Stimulated activated CD8-positive, alpha-beta memory T cell treated with anti-CD3 and anti-CD28 coated beads, Interleukin-4, amount 100 ng/mL, for 48 hours (primary cell): ENCODE data around the gene DCT.
"Not testable (repeated sequence)": the region's sequence is repeated elsewhere in the genome, so short reads cannot be mapped to it uniquely, and the experiment has no call there.

Experiments
- DNase-seq: peaks from one replicate; pipeline ENCODE4 v3.0.0-alpha.2; 2020

The DCT gene

GRCh38 chr13:94479616-94480015 is at the start of gene DCT:
Gene DCT, minus strand, starts transcription at chr13:94479682. Its CDS starts 427 bp downstream, at chr13:94479255.
- DNase-seq, result no peak

DNA sequence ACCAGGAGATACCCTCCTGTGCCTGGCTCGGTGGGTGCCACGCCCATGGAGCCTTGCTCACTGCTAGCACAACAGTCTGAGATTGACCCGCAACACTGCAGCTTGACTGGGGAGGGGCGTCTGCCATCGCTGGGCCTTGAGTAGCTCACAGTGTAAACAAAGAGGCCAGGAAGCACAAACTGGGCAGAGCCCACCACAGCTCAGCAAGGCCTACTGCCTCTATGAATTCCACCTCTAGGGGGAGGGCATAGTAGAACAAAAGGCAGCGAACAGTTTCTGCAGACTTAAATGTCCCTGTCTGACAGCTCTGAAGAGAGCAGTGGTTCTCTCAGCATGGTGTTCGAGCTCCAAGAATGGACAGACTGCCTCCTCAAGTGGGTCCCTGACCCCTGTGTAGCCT is 47.5 kb upstream of the DCT start:
- DNase-seq, result not testable (repeated sequence)

DNA sequence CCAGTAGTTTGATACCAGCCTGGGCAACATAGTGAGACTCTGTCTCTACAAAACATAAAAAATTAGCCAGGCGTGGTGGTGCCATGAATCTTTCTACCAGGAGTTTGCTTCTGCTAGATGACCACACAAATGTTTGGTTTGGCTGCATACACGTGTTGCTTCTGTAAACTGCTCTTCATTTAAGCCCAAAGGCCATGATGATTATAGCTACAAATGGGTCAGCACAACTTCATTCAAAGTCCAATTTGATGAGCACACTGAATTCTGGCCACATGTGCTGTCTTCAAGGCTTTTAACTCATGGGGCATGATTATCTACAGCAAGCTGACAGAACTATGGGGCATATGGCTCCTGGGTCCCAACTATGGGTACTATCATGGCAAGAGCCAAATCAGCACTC is 46.3 kb upstream of the DCT start:
- no peak for DNase-seq

DNA sequence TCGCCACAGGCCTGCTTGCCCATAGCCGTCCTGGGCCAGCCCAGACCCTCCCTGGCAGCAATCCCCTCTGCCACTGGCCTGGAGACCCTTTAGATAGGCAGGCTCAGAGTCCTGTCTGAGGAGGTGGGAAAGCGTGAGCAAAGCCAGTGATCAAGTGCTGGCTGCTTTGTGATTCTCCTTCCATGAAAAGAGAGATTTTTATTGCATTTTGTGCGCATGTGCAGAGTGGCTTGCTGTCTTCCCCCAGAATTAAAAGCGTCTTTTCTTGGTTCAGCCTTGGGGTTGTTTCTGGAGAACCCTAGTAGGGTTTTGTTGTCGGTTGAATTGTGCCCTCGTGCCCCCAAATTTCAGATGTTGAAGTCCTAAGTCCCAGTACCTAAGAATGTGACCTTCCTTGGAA is 44.9 kb upstream of the DCT start:
- DNase-seq, result no peak

- DNase-seq, result no peak
Observed at GRCh38 chr13:94520001-94520400, 40.5 kb upstream of the DCT start.

- DNase-seq, result no peak
Observed at GRCh38 chr13:94516456-94516855, 37.0 kb upstream of the DCT start.

DNA sequence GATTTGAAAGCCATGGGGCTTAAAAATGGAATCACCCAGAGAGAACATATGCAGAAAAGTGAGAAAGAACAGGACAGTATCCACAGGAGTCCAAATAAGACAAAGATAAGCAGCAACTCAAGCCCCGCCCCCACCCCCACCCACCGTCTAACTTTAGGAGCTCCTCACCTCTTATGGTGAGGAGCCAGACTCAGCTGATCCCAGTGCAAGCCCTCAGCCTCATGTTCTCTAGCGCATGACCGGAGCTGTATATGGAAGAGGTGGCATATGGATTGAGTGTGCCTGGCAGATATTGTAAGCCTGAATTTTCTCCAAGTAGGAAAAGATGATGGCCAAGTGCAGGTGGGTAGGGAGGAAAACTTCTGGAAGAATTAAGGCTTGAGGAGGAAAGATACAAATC is 36.4 kb upstream of the DCT start:
- DNase-seq, result no peak

DNA sequence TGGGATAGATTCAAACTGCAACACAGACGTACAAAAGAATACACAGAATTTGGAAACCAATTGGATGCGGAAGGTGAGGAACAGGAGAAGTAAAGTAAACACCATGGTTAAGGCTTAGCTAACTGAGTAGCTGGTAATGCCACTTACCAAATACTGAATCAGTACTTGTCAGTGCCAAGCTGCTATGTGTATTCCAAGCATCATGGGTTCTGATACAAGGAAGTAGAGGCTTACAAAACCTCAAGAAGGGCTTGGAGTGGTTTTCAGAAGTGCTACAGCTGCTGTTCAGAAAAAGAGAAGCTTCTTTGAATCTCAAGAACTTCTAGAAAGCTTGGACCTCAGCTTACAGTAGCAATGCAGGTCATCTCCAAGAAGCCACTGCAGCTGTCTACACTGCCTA is 35.9 kb upstream of the DCT start:
- DNase-seq, result no peak

- DNase-seq, result no peak
Observed at GRCh38 chr13:94513026-94513425, 33.5 kb upstream of the DCT start.

- no peak for DNase-seq
Observed at GRCh38 chr13:94505730-94506129, 26.2 kb upstream of the DCT start.

DNA sequence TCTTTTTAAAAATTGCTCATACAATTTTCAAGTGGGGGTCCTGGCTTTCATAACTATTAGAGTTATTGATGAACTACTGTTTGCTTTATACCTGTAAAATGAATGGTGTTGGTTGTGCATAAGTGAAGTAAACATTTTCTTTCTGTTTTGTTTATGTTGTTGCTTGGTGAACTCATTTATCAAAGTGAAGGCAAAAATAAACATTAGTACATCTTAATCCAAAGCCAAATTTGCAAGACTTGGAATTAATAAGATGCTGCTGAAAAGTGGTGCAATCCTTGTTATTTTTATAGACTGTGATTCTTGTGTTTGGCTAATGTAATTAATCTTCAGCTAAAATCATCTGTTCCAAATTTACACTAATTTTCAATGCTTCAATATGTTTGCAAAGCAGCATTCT is 24.4 kb upstream of the DCT start:
- no peak for DNase-seq

- not testable (repeated sequence) for DNase-seq
Observed at GRCh38 chr13:94498831-94499230, 19.3 kb upstream of the DCT start.

DNA sequence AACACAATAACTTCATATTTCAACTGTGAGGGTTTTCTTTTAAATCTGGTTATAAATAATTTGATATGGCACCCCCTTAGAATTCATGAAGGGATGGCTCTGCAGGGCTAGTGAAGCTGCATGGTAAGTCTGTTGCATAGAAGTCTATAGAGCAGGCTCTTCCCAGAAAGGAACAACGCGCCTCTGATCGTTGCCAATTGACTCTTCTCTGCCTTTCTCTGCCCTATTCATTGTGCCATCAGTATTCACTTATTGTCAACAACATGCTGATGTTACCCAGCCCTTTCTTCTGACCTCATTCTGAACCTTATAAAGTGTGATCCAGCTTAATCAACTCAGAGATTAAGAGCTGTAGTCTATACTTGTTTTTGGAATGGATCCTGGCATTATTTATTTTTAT is 16.3 kb upstream of the DCT start:
- DNase-seq, result no peak

DNA sequence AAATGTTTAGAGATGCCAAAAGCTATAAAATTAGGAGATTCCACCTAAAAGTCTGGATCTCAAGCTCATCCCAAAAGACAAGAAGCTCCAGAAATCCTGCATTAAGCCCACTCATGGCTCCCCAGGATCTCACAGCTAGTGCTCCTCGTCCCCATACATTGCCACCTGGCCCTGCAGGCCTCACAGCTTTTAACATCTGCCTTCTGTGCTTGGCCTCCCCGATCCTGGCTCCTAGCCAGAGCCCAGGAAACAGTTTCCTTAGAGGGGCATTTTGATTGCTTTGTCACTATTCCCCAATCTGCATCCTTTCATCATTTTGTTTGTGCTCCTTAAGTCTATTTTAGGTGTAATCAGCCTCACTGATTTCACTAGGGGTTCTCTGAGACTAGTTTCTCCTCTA is 14.5 kb upstream of the DCT start:
- no peak for DNase-seq

DNA sequence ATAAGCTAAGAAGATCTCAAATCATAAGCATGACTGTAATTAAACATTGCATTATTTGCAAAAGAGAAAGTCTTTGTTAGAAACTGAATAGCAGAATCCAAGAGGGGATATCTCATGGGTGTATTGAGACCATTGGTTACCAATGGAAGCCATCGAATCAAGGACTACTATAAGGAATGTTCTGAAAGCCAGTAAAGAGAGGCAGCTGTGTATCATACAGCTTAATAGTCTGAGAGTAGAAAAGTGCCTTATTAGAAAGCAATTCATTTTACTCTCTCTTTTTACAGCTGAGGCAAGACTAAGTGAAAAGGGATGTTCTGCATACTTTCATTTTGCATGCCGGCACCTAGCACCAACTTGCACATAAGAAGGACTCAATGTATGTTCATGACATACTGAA is 7.6 kb upstream of the DCT start:
- no peak for DNase-seq

DNA sequence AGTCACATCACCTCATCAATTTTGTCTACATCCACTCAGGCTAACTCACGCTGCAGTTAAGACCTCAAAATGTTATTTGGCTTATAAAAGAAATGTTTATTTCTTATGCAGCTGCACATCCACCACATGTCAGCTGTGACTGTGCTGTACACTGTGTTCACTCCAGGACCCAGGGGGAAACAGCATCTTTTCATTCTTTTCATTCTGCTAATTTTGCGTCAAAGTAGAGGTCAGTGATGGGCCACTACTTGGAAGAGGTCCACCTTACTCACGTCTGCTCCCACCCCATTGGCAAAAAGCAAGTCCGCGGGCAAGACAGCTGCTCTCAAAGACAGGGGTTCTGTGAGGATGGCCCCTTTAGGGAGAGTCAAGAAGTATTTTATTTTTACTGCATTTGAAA is 4.5 kb upstream of the DCT start:
- no peak for DNase-seq

DNA sequence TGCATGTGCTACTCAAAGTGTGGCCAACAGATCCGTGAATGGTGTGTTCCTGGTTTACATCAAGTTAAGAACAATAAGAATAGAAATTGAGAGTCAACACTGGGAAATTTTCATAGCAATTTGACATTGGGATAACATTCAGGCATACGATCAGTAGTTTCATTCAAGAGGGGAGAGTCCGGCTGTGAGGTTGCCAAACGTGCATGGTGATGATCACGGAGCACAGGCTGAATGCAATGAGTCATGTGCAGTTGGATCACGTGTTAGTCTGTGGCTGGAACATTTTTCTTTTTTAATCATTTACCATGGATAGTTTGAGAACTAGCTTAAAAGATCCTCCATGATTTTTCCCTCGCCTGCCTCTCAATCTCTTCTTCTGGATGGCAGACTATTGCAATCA is 2.5 kb upstream of the DCT start:
- no peak for DNase-seq

- DNase-seq, result no peak
Observed at GRCh38 chr13:94480672-94481145, 1.2 kb upstream of the DCT start.

DNA sequence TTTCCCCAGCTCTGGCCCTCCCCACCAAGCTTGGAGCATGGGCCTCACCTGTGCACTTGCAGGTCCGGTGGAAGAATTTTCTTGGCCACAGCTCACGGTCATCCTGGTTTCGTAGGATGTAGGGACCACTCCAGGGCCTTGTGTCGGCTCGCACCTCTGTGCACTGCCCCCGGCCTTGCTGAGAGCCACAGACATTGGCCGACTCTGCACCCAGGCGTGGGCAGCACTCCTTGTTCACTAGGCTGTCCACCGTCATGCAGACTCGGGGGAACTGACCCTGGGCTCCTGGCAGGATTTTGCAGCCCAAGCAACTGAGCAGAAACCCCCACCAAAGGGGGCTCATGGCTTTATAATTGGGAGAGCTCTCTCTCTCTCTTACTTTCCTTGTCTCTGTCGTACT is 569 bp downstream of the DCT start:
- DNase-seq, result no peak

DNA sequence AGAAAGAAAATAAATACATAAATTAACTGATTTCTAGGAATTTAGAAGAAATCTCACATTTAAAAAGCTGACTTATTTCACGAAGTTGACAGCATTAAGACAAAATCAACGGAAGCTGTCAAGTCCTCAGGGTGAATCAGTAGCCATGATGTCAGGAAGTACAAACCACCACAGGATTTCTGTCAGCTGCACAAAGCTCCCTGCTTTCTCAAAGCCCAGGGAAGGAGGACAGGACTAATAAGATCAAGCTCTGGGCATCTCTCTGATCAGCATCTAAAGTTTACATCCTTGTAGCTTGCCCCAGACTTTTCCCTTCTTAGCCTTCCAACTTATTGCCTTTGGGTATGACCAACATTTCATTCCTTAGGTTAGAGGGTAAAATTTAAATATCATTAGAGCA is 9.4 kb downstream of the DCT start:
- no peak for DNase-seq

DNA sequence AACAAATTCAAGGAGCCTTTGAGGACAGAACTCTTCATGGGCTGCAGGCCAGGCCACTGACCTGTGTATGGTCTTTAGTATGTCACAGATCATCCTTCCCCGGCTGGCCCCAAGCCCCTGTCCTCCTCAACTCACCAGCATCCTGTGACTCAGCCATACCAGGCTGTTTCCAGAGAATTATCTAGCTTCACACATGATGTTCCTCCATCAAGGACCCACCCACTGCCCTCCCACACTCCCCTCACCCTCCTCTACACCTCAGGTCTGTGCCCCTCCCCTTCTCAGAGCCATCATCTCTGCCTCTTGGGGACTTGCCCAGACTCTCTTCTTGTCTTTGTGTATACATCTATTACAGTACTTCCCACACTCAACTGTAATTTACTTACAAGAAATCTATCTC is 14.7 kb downstream of the DCT start:
- peak; percentile 49 for DNase-seq

GRCh38 chr13:94462670-94463069 is 16.8 kb downstream of the DCT start:
- no peak for DNase-seq

- DNase-seq, result no peak
Observed at GRCh38 chr13:94459116-94459515, 20.4 kb downstream of the DCT start.

- DNase-seq, result no peak
Observed at GRCh38 chr13:94455414-94455813, 24.1 kb downstream of the DCT start.

DNA sequence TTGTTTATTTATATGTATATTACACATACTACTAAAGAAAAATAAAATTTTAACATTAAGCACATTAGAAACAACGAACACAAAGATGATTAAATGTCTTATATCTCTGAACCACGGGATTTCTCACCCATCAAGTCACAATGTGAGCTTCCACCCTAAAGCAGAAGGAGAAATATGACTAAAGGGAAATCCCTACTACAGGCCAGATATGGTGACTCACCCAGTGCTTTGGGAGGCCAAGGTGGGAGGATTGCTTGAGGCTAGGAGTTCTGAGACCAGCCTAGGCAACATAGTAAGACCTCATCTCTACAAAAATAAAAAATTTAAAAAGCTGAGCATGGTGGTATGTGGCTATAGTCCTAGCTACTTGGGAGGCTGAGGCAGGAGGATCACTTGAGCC is 24.6 kb downstream of the DCT start:
- DNase-seq, result peak; percentile 38

DNA sequence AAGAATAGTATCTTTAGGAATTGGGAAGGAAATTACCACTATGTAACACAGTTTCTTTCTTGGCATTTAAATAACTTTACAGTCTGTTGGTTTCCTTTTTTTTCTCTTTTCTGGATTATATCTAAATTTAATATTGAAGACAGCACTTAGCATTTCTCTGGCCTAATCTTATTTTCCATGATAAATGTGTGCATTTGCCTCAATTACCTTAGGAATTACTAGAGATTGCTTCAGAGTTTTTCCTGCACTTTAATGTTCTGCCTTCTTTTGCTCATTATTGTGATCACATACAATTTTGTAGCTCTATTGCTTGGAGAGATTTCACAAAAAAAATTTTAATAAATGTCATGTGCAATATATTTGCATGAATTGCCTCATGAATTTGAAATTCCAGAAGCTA is 25.1 kb downstream of the DCT start:
- DNase-seq, result no peak
